GM23338 (cell line): ENCODE measurements around the gene TSHZ3. TPM values are rescaled to one million over a fixed set of nuclear protein-coding genes. Genes with fewer than 3 reads are reported as not detected.

ENCODE experiments used
- ATAC-seq: fragments of 200-7000 bp; cut with Tn5 transposase; 3 replicates; pipeline ENCODE4 v1.9.1; 2020
- DNase-seq: peaks from one replicate; pipeline ENCODE4 v3.0.0-alpha.2; 2015; ENCODE audit warnings: low spot score
- H2AFZ ChIP-seq: fragments of 200-600 bp; sonication (generic); 2 replicates; pipeline ENCODE4 v1.8.0; 2016; ENCODE audit warnings: antibody characterized with exemption, mild to moderate bottlenecking, moderate library complexity
- H3F3A ChIP-seq: fragments of 200-600 bp; sonication (generic); replicated peaks from 2 replicates; pipeline ENCODE4 v1.8.0; 2017; ENCODE audit warnings: antibody characterized with exemption, mixed run types, low read depth
- H3K27ac ChIP-seq: fragments of 200-600 bp; sonication (generic); 2 replicates; pipeline ENCODE4 v1.6.1; 2016; ENCODE audit warnings: low read depth
- H3K27me3 ChIP-seq: fragments of 200-600 bp; sonication (generic); 2 replicates; pipeline ENCODE4 v1.8.0; 2016; ENCODE audit warnings: mild to moderate bottlenecking, mixed run types, moderate library complexity; ENCODE audit not compliant: insufficient read depth
- H3K36me3 ChIP-seq: fragments of 200-600 bp; sonication (generic); 2 replicates; pipeline ENCODE4 v1.8.0; 2016; ENCODE audit warnings: mild to moderate bottlenecking; ENCODE audit not compliant: insufficient read depth
- H3K4me1 ChIP-seq: fragments of 200-600 bp; sonication (generic); 2 replicates; pipeline ENCODE4 v1.8.0; 2016; ENCODE audit warnings: mild to moderate bottlenecking, moderate library complexity; ENCODE audit not compliant: insufficient read depth
- H3K4me2 ChIP-seq: fragments of 200-600 bp; sonication (generic); 2 replicates; pipeline ENCODE4 v1.7.1; 2017; ENCODE audit warnings: mixed run types
- H3K4me3 ChIP-seq: fragments of 200-600 bp; sonication (generic); 2 replicates; pipeline ENCODE4 v1.6.1; 2016; ENCODE audit warnings: mixed run types
- H3K79me2 ChIP-seq: fragments of 200-600 bp; sonication (generic); replicated peaks from 2 replicates; pipeline ENCODE4 v1.8.0; 2017; ENCODE audit warnings: mild to moderate bottlenecking; ENCODE audit not compliant: insufficient read depth
- H3K9me2 ChIP-seq: fragments of 200-600 bp; sonication (generic); 2 replicates; pipeline ENCODE4 v1.8.0; 2017; ENCODE audit not compliant: insufficient read depth
- H4K20me1 ChIP-seq: fragments of 200-600 bp; sonication (generic); replicated peaks from 2 replicates; pipeline ENCODE4 v1.8.0; 2017; ENCODE audit warnings: mild to moderate bottlenecking; ENCODE audit not compliant: insufficient read depth
- H3K27ac Mint-ChIP-seq: 2 replicates; pipeline ENCODE4 v1.8.0; 2020; ENCODE audit warnings: inconsistent platforms, mild to moderate bottlenecking, moderate library complexity, mixed read lengths
- H3K27me3 Mint-ChIP-seq: 3 replicates; pipeline ENCODE4 v1.8.0; 2022; ENCODE audit warnings: low read depth, mild to moderate bottlenecking, moderate library complexity, mixed read lengths, inconsistent platforms; ENCODE audit not compliant: insufficient read depth, poor library complexity
- H3K36me3 Mint-ChIP-seq: 3 replicates; pipeline ENCODE4 v1.8.0; 2021; ENCODE audit warnings: low read depth, mild to moderate bottlenecking, inconsistent platforms, moderate library complexity, mixed read lengths
- H3K4me1 Mint-ChIP-seq: 3 replicates; pipeline ENCODE4 v1.8.0; 2020; ENCODE audit warnings: mild to moderate bottlenecking, inconsistent platforms, mixed read lengths
- H3K4me3 Mint-ChIP-seq: 3 replicates; pipeline ENCODE4 v1.8.0; 2021; ENCODE audit warnings: moderate library complexity, mild to moderate bottlenecking, inconsistent platforms, mixed read lengths
- H3K9me3 Mint-ChIP-seq: 3 replicates; pipeline ENCODE4 v1.8.0; 2020; ENCODE audit warnings: moderate library complexity, mild to moderate bottlenecking, inconsistent platforms, mixed read lengths
- CREB1 ChIP-seq: fragments of 250-450 bp; sonication (Bioruptor Pico); IDR thresholded peaks from 2 replicates; pipeline ENCODE4 v1.5.0; 2020; ENCODE audit warnings: low read depth, mild to moderate bottlenecking, moderate library complexity
- EZH2 ChIP-seq: fragments of 200-600 bp; sonication (generic); IDR thresholded peaks from one replicate; pipeline ENCODE4 v1.8.0; 2017; ENCODE audit warnings: antibody characterized with exemption, mild to moderate bottlenecking, low read depth; ENCODE audit not compliant: unreplicated experiment
- EZH2phosphoT487 ChIP-seq: fragments of 200-600 bp; sonication (generic); IDR thresholded peaks from one replicate; pipeline ENCODE4 v1.8.1; 2018; ENCODE audit warnings: antibody characterized with exemption; ENCODE audit not compliant: unreplicated experiment
- JUNB ChIP-seq: IDR thresholded peaks from one replicate; pipeline ENCODE4 v1.6.1; 2016; ENCODE audit warnings: antibody characterized with exemption; ENCODE audit not compliant: unreplicated experiment
- NANOG ChIP-seq: IDR thresholded peaks from 2 replicates; pipeline ENCODE4 v1.6.1; 2016; ENCODE audit warnings: antibody characterized with exemption, borderline replicate concordance
- POLR2AphosphoS5 ChIP-seq: IDR thresholded peaks from 2 replicates; pipeline ENCODE4 v1.6.1; 2016; ENCODE audit warnings: antibody characterized with exemption, low read depth
- STAT1 ChIP-seq: IDR thresholded peaks from one replicate; pipeline ENCODE4 v1.6.1; 2016; ENCODE audit warnings: antibody characterized with exemption; ENCODE audit not compliant: unreplicated experiment
- ZNF114 ChIP-seq: fragments of 250-450 bp; sonication (Bioruptor Pico); IDR thresholded peaks from 2 replicates; pipeline ENCODE4 v1.5.0; 2020; ENCODE audit warnings: mild to moderate bottlenecking, moderate library complexity
- ZNF331 ChIP-seq: fragments of 250-450 bp; sonication (Bioruptor Pico); IDR thresholded peaks from 2 replicates; pipeline ENCODE4 v1.5.0; 2020; ENCODE audit warnings: low read depth, mild to moderate bottlenecking, moderate library complexity
- polyA plus RNA-seq: library from polyadenylated mRNA; unstranded; fragments of >200 nt; fragmentation: Nextera tagmentation; extraction: Ambion mirVana; gene quantifications from 2 replicates; pipeline ENCODE4 v1.2.1, GENCODE V29; 2016
- total RNA-seq: library from RNA; depleted of rRNA; stranded (reverse); fragments of >200 nt; shearing (Covaris generic); gene quantifications from 2 replicates; pipeline ENCODE4 v1.2.3, GENCODE V29; 2014
- TF ChIP-seq, protein P1 (sequence below): fragments of 250-450 bp; sonication (Bioruptor Pico); IDR thresholded peaks from 2 replicates; pipeline ENCODE4 v1.5.0; 2020; ENCODE audit warnings: mild to moderate bottlenecking, moderate library complexity
- TF ChIP-seq, protein P2 (sequence below): IDR thresholded peaks from 2 replicates; pipeline ENCODE4 v1.6.1; 2016; ENCODE audit warnings: antibody characterized with exemption
- TF ChIP-seq, protein P3 (sequence below): IDR thresholded peaks from one replicate; pipeline ENCODE4 v1.6.1; 2018; ENCODE audit warnings: antibody characterized with exemption; ENCODE audit not compliant: unreplicated experiment
- TF ChIP-seq, protein P4 (sequence below), 2 experiments: fragments of 200-600 bp in 1 of 2; sonication (generic) in 1 of 2; conservative IDR thresholded peaks; 2 replicates each; pipeline versions ENCODE4 v1.5.1 to v1.6.1; 2016 to 2017; ENCODE audit warnings: antibody characterized with exemption in 2 of 2, low read depth in 2 of 2, mild to moderate bottlenecking in 2 of 2, moderate library complexity in 1 of 2

Gene TSHZ3
- total and polyA plus RNA-seq, 2 experiments from 2014 or later = 3.8 to 8.9 TPM

DNA sequence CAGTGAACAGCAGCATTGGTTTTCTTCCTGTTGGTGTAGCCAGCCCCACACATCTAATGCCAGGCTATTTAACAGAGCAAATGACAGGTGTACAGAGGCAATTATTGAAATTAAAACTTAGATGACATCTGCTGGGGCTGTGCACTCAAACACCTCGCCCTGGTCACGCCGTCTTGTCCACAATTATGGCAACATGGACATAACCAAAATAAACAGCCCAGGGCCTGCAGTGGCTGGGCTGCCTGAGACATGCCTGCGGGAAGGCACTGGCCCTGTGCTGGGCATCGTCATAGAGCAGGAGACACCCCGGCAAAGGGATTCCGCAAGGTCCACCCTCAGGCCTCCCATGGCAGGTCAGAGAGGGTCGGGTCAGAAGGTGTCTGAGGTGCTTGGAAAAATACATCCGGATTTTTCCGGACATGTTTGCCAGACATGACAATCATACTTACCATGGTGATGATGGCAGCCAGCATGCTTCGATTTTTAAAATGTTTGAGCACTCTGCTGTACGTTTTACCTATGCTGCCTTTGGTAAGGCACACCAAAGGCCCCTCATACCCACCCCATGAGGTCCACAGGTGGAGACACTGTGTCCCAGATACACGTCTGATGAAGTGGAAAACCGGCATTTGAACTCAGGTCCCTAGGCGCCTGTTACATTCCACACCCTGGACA lies 47.8 kb downstream of the TSHZ3 start:
- H4K20me1 ChIP-seq = peaks cover 6% of the 10 kb centered on the region; the same call in 1 of the 2 replicates
- Mint-ChIP-seq H3K4me3 (no peak overlapping the region), H3K27me3 (no peaks in the 10 kb centered on the region), H3K9me3 (no peaks in the 10 kb centered on the region), H3K27ac (peak overlapping the region; percentile 72; the same call in 1 of the 2 replicates), H3K36me3 (no peaks in the 10 kb centered on the region), H3K4me1 (peaks cover 13% of the 10 kb centered on the region)
- no peaks in the 10 kb centered on the region for H3K9me2 ChIP-seq
- no peak overlapping the region for H3K4me3 ChIP-seq
- H2AFZ ChIP-seq = no peak overlapping the region
- H3K36me3 ChIP-seq = no peaks in the 10 kb centered on the region
- no peak for ATAC-seq
- no peaks in the 10 kb centered on the region for H3F3A ChIP-seq
- no peak overlapping the region for H3K27ac ChIP-seq
- peaks cover 12% of the 10 kb centered on the region; the same call in 1 of the 2 replicates for H3K4me1 ChIP-seq
- no peak overlapping the region for H3K4me2 ChIP-seq
- DNase-seq = no peak
- peaks cover 8% of the 10 kb centered on the region; the same call in 1 of the 2 replicates for H3K79me2 ChIP-seq
- no peaks in the 10 kb centered on the region for H3K27me3 ChIP-seq
- TF ChIP-seq EZH2phosphoT487 = no peak
- TF ChIP-seq, protein P1, sequence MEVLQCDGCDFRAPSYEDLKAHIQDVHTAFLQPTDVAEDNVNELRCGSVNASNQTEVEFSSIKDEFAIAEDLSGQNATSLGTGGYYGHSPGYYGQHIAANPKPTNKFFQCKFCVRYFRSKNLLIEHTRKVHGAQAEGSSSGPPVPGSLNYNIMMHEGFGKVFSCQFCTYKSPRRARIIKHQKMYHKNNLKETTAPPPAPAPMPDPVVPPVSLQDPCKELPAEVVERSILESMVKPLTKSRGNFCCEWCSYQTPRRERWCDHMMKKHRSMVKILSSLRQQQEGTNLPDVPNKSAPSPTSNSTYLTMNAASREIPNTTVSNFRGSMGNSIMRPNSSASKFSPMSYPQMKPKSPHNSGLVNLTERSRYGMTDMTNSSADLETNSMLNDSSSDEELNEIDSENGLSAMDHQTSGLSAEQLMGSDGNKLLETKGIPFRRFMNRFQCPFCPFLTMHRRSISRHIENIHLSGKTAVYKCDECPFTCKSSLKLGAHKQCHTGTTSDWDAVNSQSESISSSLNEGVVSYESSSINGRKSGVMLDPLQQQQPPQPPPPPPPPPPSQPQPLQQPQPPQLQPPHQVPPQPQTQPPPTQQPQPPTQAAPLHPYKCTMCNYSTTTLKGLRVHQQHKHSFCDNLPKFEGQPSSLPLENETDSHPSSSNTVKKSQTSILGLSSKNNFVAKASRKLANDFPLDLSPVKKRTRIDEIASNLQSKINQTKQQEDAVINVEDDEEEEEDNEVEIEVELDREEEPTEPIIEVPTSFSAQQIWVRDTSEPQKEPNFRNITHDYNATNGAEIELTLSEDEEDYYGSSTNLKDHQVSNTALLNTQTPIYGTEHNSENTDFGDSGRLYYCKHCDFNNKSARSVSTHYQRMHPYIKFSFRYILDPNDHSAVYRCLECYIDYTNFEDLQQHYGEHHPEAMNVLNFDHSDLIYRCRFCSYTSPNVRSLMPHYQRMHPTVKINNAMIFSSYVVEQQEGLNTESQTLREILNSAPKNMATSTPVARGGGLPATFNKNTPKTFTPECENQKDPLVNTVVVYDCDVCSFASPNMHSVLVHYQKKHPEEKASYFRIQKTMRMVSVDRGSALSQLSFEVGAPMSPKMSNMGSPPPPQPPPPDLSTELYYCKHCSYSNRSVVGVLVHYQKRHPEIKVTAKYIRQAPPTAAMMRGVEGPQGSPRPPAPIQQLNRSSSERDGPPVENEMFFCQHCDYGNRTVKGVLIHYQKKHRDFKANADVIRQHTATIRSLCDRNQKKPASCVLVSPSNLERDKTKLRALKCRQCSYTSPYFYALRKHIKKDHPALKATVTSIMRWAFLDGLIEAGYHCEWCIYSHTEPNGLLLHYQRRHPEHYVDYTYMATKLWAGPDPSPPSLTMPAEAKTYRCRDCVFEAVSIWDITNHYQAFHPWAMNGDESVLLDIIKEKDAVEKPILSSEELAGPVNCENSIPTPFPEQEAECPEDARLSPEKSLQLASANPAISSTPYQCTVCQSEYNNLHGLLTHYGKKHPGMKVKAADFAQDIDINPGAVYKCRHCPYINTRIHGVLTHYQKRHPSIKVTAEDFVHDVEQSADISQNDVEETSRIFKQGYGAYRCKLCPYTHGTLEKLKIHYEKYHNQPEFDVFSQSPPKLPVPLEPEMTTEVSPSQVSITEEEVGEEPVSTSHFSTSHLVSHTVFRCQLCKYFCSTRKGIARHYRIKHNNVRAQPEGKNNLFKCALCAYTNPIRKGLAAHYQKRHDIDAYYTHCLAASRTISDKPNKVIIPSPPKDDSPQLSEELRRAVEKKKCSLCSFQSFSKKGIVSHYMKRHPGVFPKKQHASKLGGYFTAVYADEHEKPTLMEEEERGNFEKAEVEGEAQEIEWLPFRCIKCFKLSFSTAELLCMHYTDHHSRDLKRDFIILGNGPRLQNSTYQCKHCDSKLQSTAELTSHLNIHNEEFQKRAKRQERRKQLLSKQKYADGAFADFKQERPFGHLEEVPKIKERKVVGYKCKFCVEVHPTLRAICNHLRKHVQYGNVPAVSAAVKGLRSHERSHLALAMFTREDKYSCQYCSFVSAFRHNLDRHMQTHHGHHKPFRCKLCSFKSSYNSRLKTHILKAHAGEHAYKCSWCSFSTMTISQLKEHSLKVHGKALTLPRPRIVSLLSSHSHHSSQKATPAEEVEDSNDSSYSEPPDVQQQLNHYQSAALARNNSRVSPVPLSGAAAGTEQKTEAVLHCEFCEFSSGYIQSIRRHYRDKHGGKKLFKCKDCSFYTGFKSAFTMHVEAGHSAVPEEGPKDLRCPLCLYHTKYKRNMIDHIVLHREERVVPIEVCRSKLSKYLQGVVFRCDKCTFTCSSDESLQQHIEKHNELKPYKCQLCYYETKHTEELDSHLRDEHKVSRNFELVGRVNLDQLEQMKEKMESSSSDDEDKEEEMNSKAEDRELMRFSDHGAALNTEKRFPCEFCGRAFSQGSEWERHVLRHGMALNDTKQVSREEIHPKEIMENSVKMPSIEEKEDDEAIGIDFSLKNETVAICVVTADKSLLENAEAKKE (CRISPR knock-in tag) = no peak
- TF ChIP-seq, protein P2, sequence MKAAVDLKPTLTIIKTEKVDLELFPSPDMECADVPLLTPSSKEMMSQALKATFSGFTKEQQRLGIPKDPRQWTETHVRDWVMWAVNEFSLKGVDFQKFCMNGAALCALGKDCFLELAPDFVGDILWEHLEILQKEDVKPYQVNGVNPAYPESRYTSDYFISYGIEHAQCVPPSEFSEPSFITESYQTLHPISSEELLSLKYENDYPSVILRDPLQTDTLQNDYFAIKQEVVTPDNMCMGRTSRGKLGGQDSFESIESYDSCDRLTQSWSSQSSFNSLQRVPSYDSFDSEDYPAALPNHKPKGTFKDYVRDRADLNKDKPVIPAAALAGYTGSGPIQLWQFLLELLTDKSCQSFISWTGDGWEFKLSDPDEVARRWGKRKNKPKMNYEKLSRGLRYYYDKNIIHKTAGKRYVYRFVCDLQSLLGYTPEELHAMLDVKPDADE = no peak
- no peak for TF ChIP-seq JUNB
- no peak for TF ChIP-seq STAT1
- no peak for TF ChIP-seq POLR2AphosphoS5
- no peak for TF ChIP-seq EZH2
- TF ChIP-seq CREB1 (CRISPR knock-in tag) = no peak
- TF ChIP-seq, protein P3, sequence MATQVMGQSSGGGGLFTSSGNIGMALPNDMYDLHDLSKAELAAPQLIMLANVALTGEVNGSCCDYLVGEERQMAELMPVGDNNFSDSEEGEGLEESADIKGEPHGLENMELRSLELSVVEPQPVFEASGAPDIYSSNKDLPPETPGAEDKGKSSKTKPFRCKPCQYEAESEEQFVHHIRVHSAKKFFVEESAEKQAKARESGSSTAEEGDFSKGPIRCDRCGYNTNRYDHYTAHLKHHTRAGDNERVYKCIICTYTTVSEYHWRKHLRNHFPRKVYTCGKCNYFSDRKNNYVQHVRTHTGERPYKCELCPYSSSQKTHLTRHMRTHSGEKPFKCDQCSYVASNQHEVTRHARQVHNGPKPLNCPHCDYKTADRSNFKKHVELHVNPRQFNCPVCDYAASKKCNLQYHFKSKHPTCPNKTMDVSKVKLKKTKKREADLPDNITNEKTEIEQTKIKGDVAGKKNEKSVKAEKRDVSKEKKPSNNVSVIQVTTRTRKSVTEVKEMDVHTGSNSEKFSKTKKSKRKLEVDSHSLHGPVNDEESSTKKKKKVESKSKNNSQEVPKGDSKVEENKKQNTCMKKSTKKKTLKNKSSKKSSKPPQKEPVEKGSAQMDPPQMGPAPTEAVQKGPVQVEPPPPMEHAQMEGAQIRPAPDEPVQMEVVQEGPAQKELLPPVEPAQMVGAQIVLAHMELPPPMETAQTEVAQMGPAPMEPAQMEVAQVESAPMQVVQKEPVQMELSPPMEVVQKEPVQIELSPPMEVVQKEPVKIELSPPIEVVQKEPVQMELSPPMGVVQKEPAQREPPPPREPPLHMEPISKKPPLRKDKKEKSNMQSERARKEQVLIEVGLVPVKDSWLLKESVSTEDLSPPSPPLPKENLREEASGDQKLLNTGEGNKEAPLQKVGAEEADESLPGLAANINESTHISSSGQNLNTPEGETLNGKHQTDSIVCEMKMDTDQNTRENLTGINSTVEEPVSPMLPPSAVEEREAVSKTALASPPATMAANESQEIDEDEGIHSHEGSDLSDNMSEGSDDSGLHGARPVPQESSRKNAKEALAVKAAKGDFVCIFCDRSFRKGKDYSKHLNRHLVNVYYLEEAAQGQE = no peak
- no peak for TF ChIP-seq NANOG
- no peak for TF ChIP-seq ZNF114
- no peak for TF ChIP-seq ZNF331 (CRISPR knock-in tag)
- TF ChIP-seq, protein P4, sequence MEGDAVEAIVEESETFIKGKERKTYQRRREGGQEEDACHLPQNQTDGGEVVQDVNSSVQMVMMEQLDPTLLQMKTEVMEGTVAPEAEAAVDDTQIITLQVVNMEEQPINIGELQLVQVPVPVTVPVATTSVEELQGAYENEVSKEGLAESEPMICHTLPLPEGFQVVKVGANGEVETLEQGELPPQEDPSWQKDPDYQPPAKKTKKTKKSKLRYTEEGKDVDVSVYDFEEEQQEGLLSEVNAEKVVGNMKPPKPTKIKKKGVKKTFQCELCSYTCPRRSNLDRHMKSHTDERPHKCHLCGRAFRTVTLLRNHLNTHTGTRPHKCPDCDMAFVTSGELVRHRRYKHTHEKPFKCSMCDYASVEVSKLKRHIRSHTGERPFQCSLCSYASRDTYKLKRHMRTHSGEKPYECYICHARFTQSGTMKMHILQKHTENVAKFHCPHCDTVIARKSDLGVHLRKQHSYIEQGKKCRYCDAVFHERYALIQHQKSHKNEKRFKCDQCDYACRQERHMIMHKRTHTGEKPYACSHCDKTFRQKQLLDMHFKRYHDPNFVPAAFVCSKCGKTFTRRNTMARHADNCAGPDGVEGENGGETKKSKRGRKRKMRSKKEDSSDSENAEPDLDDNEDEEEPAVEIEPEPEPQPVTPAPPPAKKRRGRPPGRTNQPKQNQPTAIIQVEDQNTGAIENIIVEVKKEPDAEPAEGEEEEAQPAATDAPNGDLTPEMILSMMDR (conservative IDR thresholded peaks at IDR 0.05; ENCODE audit: low read depth in 2 of 2) = no peak
